Activated naive CD8-positive, alpha-beta T cell treated with anti-CD3 and anti-CD28 coated beads for 36 hours (primary cell): ENCODE results near the gene TDRD7. TPM values are rescaled to one million over a fixed set of nuclear protein-coding genes. Genes with fewer than 3 reads are reported as not detected.

ENCODE experiments used
- DNase-seq: peaks from one replicate; pipeline ENCODE4 v3.0.0; 2021
- H3K27ac Mint-ChIP-seq: one replicate; pipeline ENCODE4 v1.8.0; 2022; ENCODE audit warnings: mild to moderate bottlenecking, moderate library complexity, mixed read lengths
- H3K27me3 Mint-ChIP-seq: one replicate; pipeline ENCODE4 v1.8.0; 2022; ENCODE audit warnings: mild to moderate bottlenecking, mixed read lengths
- H3K36me3 Mint-ChIP-seq: one replicate; pipeline ENCODE4 v1.8.0; 2021; ENCODE audit warnings: mild to moderate bottlenecking, mixed read lengths
- H3K4me1 Mint-ChIP-seq: one replicate; pipeline ENCODE4 v1.8.0; 2021; ENCODE audit warnings: mixed read lengths
- H3K4me3 Mint-ChIP-seq: one replicate; pipeline ENCODE4 v1.8.0; 2022; ENCODE audit warnings: mild to moderate bottlenecking, moderate library complexity, mixed read lengths
- H3K9me3 Mint-ChIP-seq: one replicate; pipeline ENCODE4 v1.8.0; 2022; ENCODE audit warnings: mixed read lengths
- total RNA-seq, 2 experiments: library from RNA; stranded (reverse); gene quantifications; one replicate each; pipeline ENCODE4 v1.2.3, GENCODE V29; 2021

The TDRD7 gene
- total RNA-seq, 2 experiments from 2014 or later = 4.1 to 4.5 TPM

- Mint-ChIP-seq H3K9me3 (no peaks in the 10 kb centered on the region), H3K27me3 (no peaks in the 10 kb centered on the region), H3K27ac (no peak overlapping the region), H3K4me3 (no peak overlapping the region), H3K4me1 (peaks cover 2% of the 10 kb centered on the region), H3K36me3 (no peaks in the 10 kb centered on the region)
- DNase-seq = no peak
Measured at GRCh38 chr9:97526895-97527575, 115.1 kb downstream of the TDRD7 start.

- Mint-ChIP-seq H3K4me1 (peaks cover 2% of the 10 kb centered on the region), H3K36me3 (no peaks in the 10 kb centered on the region), H3K9me3 (no peaks in the 10 kb centered on the region), H3K27ac (no peak overlapping the region), H3K27me3 (no peaks in the 10 kb centered on the region), H3K4me3 (no peak overlapping the region)
- no peak for DNase-seq
Measured at GRCh38 chr9:97527626-97528528, 116.0 kb downstream of the TDRD7 start.

GRCh38 chr9:97528529-97529230, 116.8 kb downstream of the TDRD7 start:
- peaks cover 2% of the 10 kb centered on the region for H3K4me1 Mint-ChIP-seq
- H3K27me3 Mint-ChIP-seq = no peaks in the 10 kb centered on the region
- H3K36me3 Mint-ChIP-seq = no peaks in the 10 kb centered on the region
- no peak overlapping the region for H3K4me3 Mint-ChIP-seq
- no peak for DNase-seq
- H3K27ac Mint-ChIP-seq = no peak overlapping the region
- no peaks in the 10 kb centered on the region for H3K9me3 Mint-ChIP-seq

GRCh38 chr9:97529363-97530076, 117.6 kb downstream of the TDRD7 start:
- DNase-seq = no peak
- H3K27ac Mint-ChIP-seq = no peak overlapping the region

GRCh38 chr9:97531888-97532376, 120.0 kb downstream of the TDRD7 start:
- Mint-ChIP-seq H3K36me3 (no peaks in the 10 kb centered on the region), H3K4me3 (no peak overlapping the region)

More at GRCh38 chr9:97529363-97530076, 117.6 kb downstream of the TDRD7 start:
- H3K4me1 Mint-ChIP-seq = peaks cover 2% of the 10 kb centered on the region
- no peaks in the 10 kb centered on the region for H3K9me3 Mint-ChIP-seq
- no peaks in the 10 kb centered on the region for H3K27me3 Mint-ChIP-seq
- no peaks in the 10 kb centered on the region for H3K36me3 Mint-ChIP-seq
- H3K4me3 Mint-ChIP-seq = no peak overlapping the region

GRCh38 chr9:97534185-97534584, 122.3 kb downstream of the TDRD7 start:
- no peak for DNase-seq
- no peaks in the 10 kb centered on the region for H3K9me3 Mint-ChIP-seq
- H3K36me3 Mint-ChIP-seq = no peaks in the 10 kb centered on the region
- H3K27ac Mint-ChIP-seq = no peak overlapping the region
- H3K27me3 Mint-ChIP-seq = no peaks in the 10 kb centered on the region
- H3K4me3 Mint-ChIP-seq = no peak overlapping the region
- peaks cover 2% of the 10 kb centered on the region for H3K4me1 Mint-ChIP-seq

More at GRCh38 chr9:97531888-97532376, 120.0 kb downstream of the TDRD7 start:
- Mint-ChIP-seq H3K27me3 (no peaks in the 10 kb centered on the region), H3K9me3 (no peaks in the 10 kb centered on the region), H3K4me1 (peaks cover 2% of the 10 kb centered on the region), H3K27ac (no peak overlapping the region)
- DNase-seq = no peak

- no peaks in the 10 kb centered on the region for H3K9me3 Mint-ChIP-seq
- DNase-seq = no peak
- no peak overlapping the region for H3K4me3 Mint-ChIP-seq
- H3K36me3 Mint-ChIP-seq = no peaks in the 10 kb centered on the region
- no peaks in the 10 kb centered on the region for H3K4me1 Mint-ChIP-seq
- no peak overlapping the region for H3K27ac Mint-ChIP-seq
- no peaks in the 10 kb centered on the region for H3K27me3 Mint-ChIP-seq
Measured at GRCh38 chr9:97534961-97535594, 123.2 kb downstream of the TDRD7 start.

GRCh38 chr9:97535771-97536170, 123.9 kb downstream of the TDRD7 start:
- Mint-ChIP-seq H3K36me3 (no peaks in the 10 kb centered on the region), H3K27me3 (no peaks in the 10 kb centered on the region), H3K4me3 (no peak overlapping the region), H3K9me3 (no peaks in the 10 kb centered on the region), H3K4me1 (no peaks in the 10 kb centered on the region), H3K27ac (no peak overlapping the region)
- DNase-seq = no peak

- Mint-ChIP-seq H3K27me3 (no peaks in the 10 kb centered on the region), H3K27ac (no peak overlapping the region), H3K36me3 (no peaks in the 10 kb centered on the region), H3K4me1 (no peaks in the 10 kb centered on the region), H3K4me3 (no peak overlapping the region), H3K9me3 (no peaks in the 10 kb centered on the region)
- DNase-seq = no peak
Measured at GRCh38 chr9:97536480-97536879, 124.6 kb downstream of the TDRD7 start.

GRCh38 chr9:97543561-97543960, 131.7 kb downstream of the TDRD7 start:
- H3K27me3 Mint-ChIP-seq = no peaks in the 10 kb centered on the region
- no peaks in the 10 kb centered on the region for H3K4me1 Mint-ChIP-seq
- no peak overlapping the region for H3K4me3 Mint-ChIP-seq
- no peak for DNase-seq
- H3K9me3 Mint-ChIP-seq = no peaks in the 10 kb centered on the region
- no peaks in the 10 kb centered on the region for H3K36me3 Mint-ChIP-seq
- no peak overlapping the region for H3K27ac Mint-ChIP-seq

- no peak overlapping the region for H3K4me3 Mint-ChIP-seq
Measured at GRCh38 chr9:97545486-97545885, 133.6 kb downstream of the TDRD7 start.

More at GRCh38 chr9:97545486-97545885, 133.6 kb downstream of the TDRD7 start:
- DNase-seq = no peak
- Mint-ChIP-seq H3K27me3 (peaks cover 9% of the 10 kb centered on the region), H3K27ac (no peak overlapping the region), H3K4me1 (no peaks in the 10 kb centered on the region), H3K36me3 (no peaks in the 10 kb centered on the region), H3K9me3 (no peaks in the 10 kb centered on the region)
